NT2/D1 (cell line): ENCODE data around the gene ANKS3.

Source experiments
- SUZ12 ChIP-seq: IDR thresholded peaks from 2 replicates; pipeline ENCODE4 v1.6.1; 2011; ENCODE audit not compliant: insufficient read length, insufficient read depth; ENCODE audit errors: extremely low read depth
- YY1 ChIP-seq: IDR thresholded peaks from 2 replicates; pipeline ENCODE4 v1.6.1; 2011; ENCODE audit not compliant: insufficient read length, insufficient read depth
- ZNF274 ChIP-seq: IDR thresholded peaks from 2 replicates; pipeline ENCODE4 v1.6.1; 2011; ENCODE audit warnings: mild to moderate bottlenecking, low read depth, low read length

- TF ChIP-seq YY1: no peak
- TF ChIP-seq SUZ12: no peak
- TF ChIP-seq ZNF274: no peak
Observed at GRCh38 chr16:4663777-4664465, 70.2 kb downstream of the ANKS3 start.
